PFSK-1 (cell line): ENCODE measurements around the gene LNP1.

Source experiments
- FOXP2 ChIP-seq: optimal IDR thresholded peaks from 2 replicates; pipeline ENCODE3; 2011; ENCODE audit warnings: borderline replicate concordance, control low read depth, inconsistent platforms; ENCODE audit not compliant: insufficient read depth; ENCODE audit errors: extremely low read length, extremely low read depth
- POLR2AphosphoS5 ChIP-seq: IDR thresholded peaks from 2 replicates; pipeline ENCODE4 v1.6.1; 2012; ENCODE audit warnings: low read depth, mild to moderate bottlenecking, control low read depth, low read length, moderate library complexity
- SIN3A ChIP-seq: IDR thresholded peaks from 2 replicates; pipeline ENCODE4 v1.6.1; 2012; ENCODE audit warnings: mild to moderate bottlenecking, low read length, moderate library complexity, borderline replicate concordance; ENCODE audit not compliant: insufficient read depth
- TAF1 ChIP-seq: IDR thresholded peaks from 2 replicates; pipeline ENCODE4 v1.6.1; 2012; ENCODE audit warnings: low read length, control low read depth, borderline replicate concordance; ENCODE audit not compliant: insufficient read depth
- TF ChIP-seq, protein P1 (sequence below), 2 experiments: IDR thresholded peaks; 2 replicates each; pipeline versions ENCODE4 v1.6.1 to v1.8.0; 2011 to 2012; ENCODE audit warnings: low read depth in 2 of 2, low read length in 2 of 2, control low read depth in 1 of 2, inconsistent platforms in 1 of 2, mild to moderate bottlenecking in 1 of 2, moderate library complexity in 1 of 2; ENCODE audit not compliant: insufficient read depth in 1 of 2

DNA sequence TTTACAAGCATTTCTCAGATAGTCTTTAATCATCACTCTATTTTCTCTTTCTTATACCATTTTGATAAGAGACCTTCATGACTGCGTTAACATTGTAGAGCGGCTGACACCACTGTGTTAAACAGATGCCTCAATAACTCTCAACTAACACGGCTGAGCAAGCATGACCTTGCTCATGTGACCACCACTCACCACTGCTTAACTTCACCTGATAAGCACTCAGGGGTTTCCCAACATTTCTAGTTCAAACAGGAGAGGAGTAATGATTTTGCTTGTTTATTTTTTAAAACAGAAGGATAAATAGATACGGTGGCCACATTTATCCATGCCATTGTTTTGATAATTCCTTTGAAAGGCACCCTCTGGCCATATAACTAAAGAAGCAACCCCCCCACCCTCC lies 53.3 kb downstream of the LNP1 start:
- TF ChIP-seq POLR2AphosphoS5 (no peak), TAF1 (no peak), FOXP2 (no peak), SIN3A (no peak)
- TF ChIP-seq, protein P1, sequence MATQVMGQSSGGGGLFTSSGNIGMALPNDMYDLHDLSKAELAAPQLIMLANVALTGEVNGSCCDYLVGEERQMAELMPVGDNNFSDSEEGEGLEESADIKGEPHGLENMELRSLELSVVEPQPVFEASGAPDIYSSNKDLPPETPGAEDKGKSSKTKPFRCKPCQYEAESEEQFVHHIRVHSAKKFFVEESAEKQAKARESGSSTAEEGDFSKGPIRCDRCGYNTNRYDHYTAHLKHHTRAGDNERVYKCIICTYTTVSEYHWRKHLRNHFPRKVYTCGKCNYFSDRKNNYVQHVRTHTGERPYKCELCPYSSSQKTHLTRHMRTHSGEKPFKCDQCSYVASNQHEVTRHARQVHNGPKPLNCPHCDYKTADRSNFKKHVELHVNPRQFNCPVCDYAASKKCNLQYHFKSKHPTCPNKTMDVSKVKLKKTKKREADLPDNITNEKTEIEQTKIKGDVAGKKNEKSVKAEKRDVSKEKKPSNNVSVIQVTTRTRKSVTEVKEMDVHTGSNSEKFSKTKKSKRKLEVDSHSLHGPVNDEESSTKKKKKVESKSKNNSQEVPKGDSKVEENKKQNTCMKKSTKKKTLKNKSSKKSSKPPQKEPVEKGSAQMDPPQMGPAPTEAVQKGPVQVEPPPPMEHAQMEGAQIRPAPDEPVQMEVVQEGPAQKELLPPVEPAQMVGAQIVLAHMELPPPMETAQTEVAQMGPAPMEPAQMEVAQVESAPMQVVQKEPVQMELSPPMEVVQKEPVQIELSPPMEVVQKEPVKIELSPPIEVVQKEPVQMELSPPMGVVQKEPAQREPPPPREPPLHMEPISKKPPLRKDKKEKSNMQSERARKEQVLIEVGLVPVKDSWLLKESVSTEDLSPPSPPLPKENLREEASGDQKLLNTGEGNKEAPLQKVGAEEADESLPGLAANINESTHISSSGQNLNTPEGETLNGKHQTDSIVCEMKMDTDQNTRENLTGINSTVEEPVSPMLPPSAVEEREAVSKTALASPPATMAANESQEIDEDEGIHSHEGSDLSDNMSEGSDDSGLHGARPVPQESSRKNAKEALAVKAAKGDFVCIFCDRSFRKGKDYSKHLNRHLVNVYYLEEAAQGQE (IDR thresholded peaks at IDR 0.05; ENCODE audit: insufficient read depth in 1 of 2, low read depth in 2 of 2, low read length in 2 of 2), result no peak
